Activated naive CD4-positive, alpha-beta T cell treated with anti-CD3 and anti-CD28 coated beads, Interleukin-2, amount 10 ng/mL, durations not matched to agents 7 days and 5 days (primary cell): ENCODE data around the gene CHID1.

Experiments used
- CTCF ChIA-PET: fragments of 350-600 bp; sonication (Branson Sonifier 250); formaldehyde crosslinking; loops from one replicate; lab custom pipeline; 2021; ENCODE audit warnings: antibody characterized with exemption; lab: Charles Lee
- DNase-seq: peaks from one replicate; pipeline ENCODE4 v3.0.0-alpha.2; 2020
- H3K27ac Mint-ChIP-seq: one replicate; pipeline ENCODE4 v1.8.0; 2021; ENCODE audit warnings: mild to moderate bottlenecking, moderate library complexity, mixed read lengths
- H3K27me3 Mint-ChIP-seq: one replicate; pipeline ENCODE4 v1.8.0; 2021; ENCODE audit warnings: mild to moderate bottlenecking, mixed read lengths
- H3K36me3 Mint-ChIP-seq: one replicate; pipeline ENCODE4 v1.8.0; 2021; ENCODE audit warnings: mixed read lengths
- H3K4me1 Mint-ChIP-seq: one replicate; pipeline ENCODE4 v1.8.0; 2021; ENCODE audit warnings: mixed read lengths
- H3K4me3 Mint-ChIP-seq: one replicate; pipeline ENCODE4 v1.8.0; 2021; ENCODE audit warnings: mild to moderate bottlenecking, moderate library complexity, mixed read lengths
- H3K9me3 Mint-ChIP-seq: one replicate; pipeline ENCODE4 v1.8.0; 2021; ENCODE audit warnings: mixed read lengths

Gene CHID1

GRCh38 chr11:818396-819128, 92.0 kb downstream of the CHID1 start, which contains the start of gene PNPLA2:
Gene PNPLA2 (plus strand): TSS chr11:818914. CDS start chr11:819719, 805 bp downstream.
- peak within 1 kb of the TSS; percentile 90 for H3K27ac Mint-ChIP-seq
- H3K27me3 Mint-ChIP-seq = no peaks in the 10 kb centered on the region

More at GRCh38 chr11:818396-819128, 92.0 kb downstream of the CHID1 start, which contains the start of gene PNPLA2:
- peaks cover 18% of the 10 kb centered on the region for H3K4me1 Mint-ChIP-seq
- CTCF ChIA-PET = no interaction called here
- no peaks in the 10 kb centered on the region for H3K9me3 Mint-ChIP-seq
- DNase-seq = no peak
- H3K4me3 Mint-ChIP-seq = peak within 1 kb of the TSS; percentile 82
- peaks cover 3% of the 10 kb centered on the region for H3K36me3 Mint-ChIP-seq
